Suprapubic skin (tissue), 4 donors: ENCODE data around the gene ALDH1A1. TPM values are rescaled to one million over a fixed set of nuclear protein-coding genes. Genes with fewer than 3 reads are reported as not detected.
"Not testable (repeated sequence)": the region's sequence is repeated elsewhere in the genome, so short reads cannot be mapped to it uniquely, and the experiment has no call there.

Experiments used
- DNase-seq, 2 donors: peaks; one replicate each; pipeline ENCODE4 v3.0.0-alpha.2; 2019; ENCODE audit warnings: low spot score in 2 of 2
- H3K27ac ChIP-seq: fragments of 200-600 bp; sonication (generic); one replicate; pipeline ENCODE4 v1.5.1; 2019
- H3K27me3 ChIP-seq: fragments of 200-600 bp; sonication (generic); one replicate; pipeline ENCODE4 v1.5.1; 2019
- H3K36me3 ChIP-seq: fragments of 200-600 bp; sonication (generic); one replicate; pipeline ENCODE4 v1.5.1; 2019
- H3K4me1 ChIP-seq: fragments of 200-600 bp; sonication (generic); one replicate; pipeline ENCODE4 v1.5.1; 2019
- H3K4me3 ChIP-seq: fragments of 200-600 bp; sonication (generic); one replicate; pipeline ENCODE4 v1.5.1; 2019; ENCODE audit warnings: mild to moderate bottlenecking
- H3K9me3 ChIP-seq: fragments of 200-600 bp; sonication (generic); one replicate; pipeline ENCODE4 v1.5.1; 2019
- EP300 ChIP-seq: sonication (generic); formaldehyde crosslinking; IDR thresholded peaks from one replicate; pipeline ENCODE4 v1.6.1; 2017; ENCODE audit warnings: antibody characterized with exemption
- POLR2A ChIP-seq, 2 donors: fragments of 450-650 bp; IDR thresholded peaks; one replicate each; pipeline ENCODE4 v1.6.1; 2017; ENCODE audit warnings: antibody characterized with exemption in 2 of 2, mild to moderate bottlenecking in 2 of 2, moderate library complexity in 2 of 2
- POLR2AphosphoS5 ChIP-seq, 3 donors: sonication (generic); formaldehyde crosslinking; IDR thresholded peaks; one replicate each; pipeline ENCODE4 v1.6.1; 2017; ENCODE audit warnings: antibody characterized with exemption in 3 of 3
- WGBS: methylation state at CpG from one replicate; pipeline ENCODE4 v1.1.5; 2018; 5-methylcytosine and 5-hydroxymethylcytosine counted together
- total RNA-seq, 4 donors: library from RNA; depleted of rRNA; stranded (reverse); fragments of >200 nt; gene quantifications; one replicate each; pipeline ENCODE4 v1.1.0, GENCODE V29; 2016
- TF ChIP-seq, protein P1 (sequence below), 2 donors: fragments of 200-600 bp in 1 of 2; fragments of 450-650 bp in 1 of 2; sonication (generic) in 1 of 2; IDR thresholded peaks; one replicate each; pipeline ENCODE4 v1.5.1; 2016 to 2019; ENCODE audit warnings: antibody characterized with exemption in 2 of 2, mild to moderate bottlenecking in 1 of 2, moderate library complexity in 1 of 2

The ALDH1A1 gene
- total RNA-seq, 4 donors from 2014 or later, result 7.7 to 19.2 (median 11.2) TPM

- no peak overlapping the region for H3K4me3 ChIP-seq
- H3K27me3 ChIP-seq, result no peaks in the 10 kb centered on the region
- H3K4me1 ChIP-seq, result no peaks in the 10 kb centered on the region
- H3K27ac ChIP-seq, result no peak overlapping the region
- no peaks in the 10 kb centered on the region for H3K9me3 ChIP-seq
- DNase-seq, result no peak
- TF ChIP-seq, protein P1, sequence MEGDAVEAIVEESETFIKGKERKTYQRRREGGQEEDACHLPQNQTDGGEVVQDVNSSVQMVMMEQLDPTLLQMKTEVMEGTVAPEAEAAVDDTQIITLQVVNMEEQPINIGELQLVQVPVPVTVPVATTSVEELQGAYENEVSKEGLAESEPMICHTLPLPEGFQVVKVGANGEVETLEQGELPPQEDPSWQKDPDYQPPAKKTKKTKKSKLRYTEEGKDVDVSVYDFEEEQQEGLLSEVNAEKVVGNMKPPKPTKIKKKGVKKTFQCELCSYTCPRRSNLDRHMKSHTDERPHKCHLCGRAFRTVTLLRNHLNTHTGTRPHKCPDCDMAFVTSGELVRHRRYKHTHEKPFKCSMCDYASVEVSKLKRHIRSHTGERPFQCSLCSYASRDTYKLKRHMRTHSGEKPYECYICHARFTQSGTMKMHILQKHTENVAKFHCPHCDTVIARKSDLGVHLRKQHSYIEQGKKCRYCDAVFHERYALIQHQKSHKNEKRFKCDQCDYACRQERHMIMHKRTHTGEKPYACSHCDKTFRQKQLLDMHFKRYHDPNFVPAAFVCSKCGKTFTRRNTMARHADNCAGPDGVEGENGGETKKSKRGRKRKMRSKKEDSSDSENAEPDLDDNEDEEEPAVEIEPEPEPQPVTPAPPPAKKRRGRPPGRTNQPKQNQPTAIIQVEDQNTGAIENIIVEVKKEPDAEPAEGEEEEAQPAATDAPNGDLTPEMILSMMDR (IDR thresholded peaks at IDR 0.05), result no peak
- no peak for TF ChIP-seq EP300
- TF ChIP-seq POLR2AphosphoS5 (IDR thresholded peaks at IDR 0.05), result no peak
- TF ChIP-seq POLR2A (IDR thresholded peaks at IDR 0.05), result no peak
- no peaks in the 10 kb centered on the region for H3K36me3 ChIP-seq
- WGBS, result 73% methylated on average over 4 of the region's 4 CpGs
These were observed 89.3 kb downstream of the ALDH1A1 start for GRCh38 chr9:72863456-72864094.

DNA sequence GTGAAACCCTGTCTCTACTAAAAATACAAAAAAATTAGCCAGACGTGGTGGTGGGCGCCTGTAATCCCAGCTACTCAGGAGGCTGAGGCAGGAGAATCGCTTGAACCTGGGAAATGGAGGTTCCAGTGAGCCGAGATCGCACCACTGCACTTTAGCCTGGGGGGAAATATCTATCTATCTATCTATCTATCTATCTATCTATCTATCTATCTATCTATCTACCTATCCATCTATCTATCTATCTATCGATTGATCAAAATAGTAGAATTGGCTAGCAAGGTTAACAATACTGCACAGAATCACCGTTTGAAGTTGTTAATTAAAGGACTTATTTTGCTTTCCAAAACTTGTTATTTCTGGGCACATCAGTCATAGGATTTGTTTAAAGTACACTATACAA lies 90.1 kb downstream of the ALDH1A1 start:
- H3K4me1 ChIP-seq, H3K4me3 ChIP-seq, H3K27me3 ChIP-seq, DNase-seq, H3K27ac ChIP-seq, H3K9me3 ChIP-seq, H3K36me3 ChIP-seq: not testable (repeated sequence)
- 83% methylated on average over 7 of the region's 7 CpGs for WGBS

DNA sequence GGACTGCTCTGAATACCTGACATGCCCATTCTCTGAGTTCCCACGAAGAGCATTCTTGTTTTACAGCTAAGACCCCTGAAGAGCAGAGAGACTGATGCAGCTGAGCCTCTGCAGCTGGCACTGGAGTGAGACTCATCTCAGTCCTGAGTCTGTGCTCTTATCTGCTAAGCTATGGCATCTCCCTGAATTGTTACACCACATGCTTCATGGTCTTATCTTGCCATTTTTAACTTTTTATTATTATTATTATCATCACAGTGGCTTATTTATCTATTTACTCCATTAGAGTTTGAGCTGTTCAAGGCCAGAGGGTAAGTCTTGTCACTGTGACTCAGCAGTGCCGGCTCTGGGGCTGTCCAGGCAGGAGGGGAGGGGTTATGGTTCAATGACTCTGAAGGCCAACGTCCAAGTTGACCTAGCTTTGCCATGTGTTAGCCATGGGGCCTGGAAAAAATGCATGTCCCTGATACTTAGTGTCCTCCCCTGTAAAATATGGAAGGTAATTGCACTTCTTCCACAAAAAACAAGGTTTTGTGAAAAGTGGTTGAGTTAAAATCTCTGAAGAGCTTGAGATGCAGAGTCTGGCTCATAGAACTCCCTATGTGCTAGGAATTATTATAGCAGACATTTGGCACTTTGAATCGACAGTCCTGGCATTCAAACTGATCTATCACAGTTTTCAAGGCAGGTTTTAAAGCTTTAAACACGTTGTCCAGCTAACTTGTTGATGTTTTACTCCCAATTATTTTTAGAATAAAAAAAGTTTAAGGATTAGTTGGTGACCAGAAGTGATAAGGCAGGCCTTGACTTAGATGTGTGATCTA lies 94.6 kb downstream of the ALDH1A1 start:
- WGBS, result 59% methylated on average over 5 of the region's 5 CpGs
- H3K27ac ChIP-seq, result no peak overlapping the region
- no peak for DNase-seq
- no peaks in the 10 kb centered on the region for H3K9me3 ChIP-seq
- H3K36me3 ChIP-seq, result no peaks in the 10 kb centered on the region
- TF ChIP-seq EP300 (no peak), POLR2A (IDR thresholded peaks at IDR 0.05) (no peak), POLR2AphosphoS5 (IDR thresholded peaks at IDR 0.05) (no peak)
- TF ChIP-seq, protein P1 (IDR thresholded peaks at IDR 0.05), result no peak
- H3K4me1 ChIP-seq, result peaks cover 15% of the 10 kb centered on the region
- H3K27me3 ChIP-seq, result no peaks in the 10 kb centered on the region
- H3K4me3 ChIP-seq, result no peak overlapping the region

- WGBS, result 94% methylated on average over 2 of the region's 2 CpGs
- TF ChIP-seq, protein P1 (IDR thresholded peaks at IDR 0.05), result no peak
- no peak for TF ChIP-seq POLR2A (IDR thresholded peaks at IDR 0.05)
- no peak for TF ChIP-seq EP300
- no peak for TF ChIP-seq POLR2AphosphoS5 (IDR thresholded peaks at IDR 0.05)
- Histone ChIP-seq H3K4me1 (peaks cover 15% of the 10 kb centered on the region), H3K4me3 (no peak overlapping the region), H3K27me3 (no peaks in the 10 kb centered on the region), H3K36me3 (no peaks in the 10 kb centered on the region), H3K27ac (no peak overlapping the region), H3K9me3 (no peaks in the 10 kb centered on the region)
- no peak for DNase-seq
These were observed 95.2 kb downstream of the ALDH1A1 start for GRCh38 chr9:72857624-72857996.

- no peak for DNase-seq
- Histone ChIP-seq H3K27ac (no peak overlapping the region), H3K27me3 (no peaks in the 10 kb centered on the region), H3K9me3 (no peaks in the 10 kb centered on the region), H3K4me1 (peaks cover 15% of the 10 kb centered on the region), H3K36me3 (no peaks in the 10 kb centered on the region), H3K4me3 (no peak overlapping the region)
- WGBS, result 47% methylated on average over 8 of the region's 8 CpGs
- TF ChIP-seq, protein P1 (IDR thresholded peaks at IDR 0.05), result peak; percentile 34 to 39
- TF ChIP-seq POLR2AphosphoS5 (IDR thresholded peaks at IDR 0.05), result no peak
These were observed 95.8 kb downstream of the ALDH1A1 start for GRCh38 chr9:72856972-72857623.
